ENCODE results near the gene PEPD.

The PEPD gene

DNA sequence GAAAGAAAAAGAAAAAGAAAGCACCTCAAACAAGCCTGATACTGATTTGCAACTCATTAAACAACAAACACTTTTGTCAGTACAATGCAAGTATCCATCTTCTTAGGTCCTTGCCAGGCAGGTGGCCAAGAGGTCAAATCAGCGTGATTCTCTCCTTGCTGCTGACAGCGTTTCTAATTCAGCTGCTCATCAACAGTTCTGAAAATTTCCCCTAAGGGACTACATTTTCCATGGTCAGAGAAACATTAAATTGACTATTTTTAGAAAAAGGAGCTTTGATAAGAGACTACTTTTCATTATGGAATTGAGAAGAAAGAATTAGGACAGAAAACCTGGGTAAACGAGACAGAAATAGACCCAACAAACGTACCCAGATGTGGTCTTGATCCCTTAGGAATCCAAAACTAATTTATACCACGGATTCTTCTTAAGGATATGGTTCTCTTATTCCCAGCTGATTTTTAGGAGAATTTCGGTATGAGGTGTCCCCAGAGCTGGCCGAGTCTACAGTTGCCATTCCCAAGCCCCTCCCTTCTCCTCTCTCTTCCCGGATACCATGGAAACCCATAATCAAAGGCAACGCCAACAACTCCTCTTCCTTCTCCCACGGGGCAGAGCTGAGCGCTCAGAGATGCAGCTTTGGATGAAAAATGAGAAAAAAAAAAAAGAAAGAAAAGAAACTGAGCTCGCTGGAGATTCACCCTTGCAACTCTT is 177.6 kb downstream of the PEPD start:
- TF ChIP-seq CTCF (IDR thresholded peaks at IDR 0.05; ENCODE audit: insufficient read depth, low read depth, low read length, missing control alignments): no peak
- H3K4me3 ChIP-seq (ENCODE audit: low read length): no peak overlapping the region
- DNase-seq (ENCODE audit: low read depth): no peak

GRCh38 chr19:33343301-33343700 is 178.3 kb downstream of the PEPD start:
- H3K4me3 ChIP-seq (ENCODE audit: low read length): no peak overlapping the region
- no peak for DNase-seq (ENCODE audit: low read depth)
- TF ChIP-seq CTCF (IDR thresholded peaks at IDR 0.05; ENCODE audit: insufficient read depth, low read depth, low read length, missing control alignments): no peak

- no peak for DNase-seq (ENCODE audit: low read depth)
- no peak for TF ChIP-seq CTCF (IDR thresholded peaks at IDR 0.05; ENCODE audit: insufficient read depth, low read depth, low read length, missing control alignments)
- no peak overlapping the region for H3K4me3 ChIP-seq (ENCODE audit: low read length)
Measured at GRCh38 chr19:33340991-33341390, 180.6 kb downstream of the PEPD start.

DNA sequence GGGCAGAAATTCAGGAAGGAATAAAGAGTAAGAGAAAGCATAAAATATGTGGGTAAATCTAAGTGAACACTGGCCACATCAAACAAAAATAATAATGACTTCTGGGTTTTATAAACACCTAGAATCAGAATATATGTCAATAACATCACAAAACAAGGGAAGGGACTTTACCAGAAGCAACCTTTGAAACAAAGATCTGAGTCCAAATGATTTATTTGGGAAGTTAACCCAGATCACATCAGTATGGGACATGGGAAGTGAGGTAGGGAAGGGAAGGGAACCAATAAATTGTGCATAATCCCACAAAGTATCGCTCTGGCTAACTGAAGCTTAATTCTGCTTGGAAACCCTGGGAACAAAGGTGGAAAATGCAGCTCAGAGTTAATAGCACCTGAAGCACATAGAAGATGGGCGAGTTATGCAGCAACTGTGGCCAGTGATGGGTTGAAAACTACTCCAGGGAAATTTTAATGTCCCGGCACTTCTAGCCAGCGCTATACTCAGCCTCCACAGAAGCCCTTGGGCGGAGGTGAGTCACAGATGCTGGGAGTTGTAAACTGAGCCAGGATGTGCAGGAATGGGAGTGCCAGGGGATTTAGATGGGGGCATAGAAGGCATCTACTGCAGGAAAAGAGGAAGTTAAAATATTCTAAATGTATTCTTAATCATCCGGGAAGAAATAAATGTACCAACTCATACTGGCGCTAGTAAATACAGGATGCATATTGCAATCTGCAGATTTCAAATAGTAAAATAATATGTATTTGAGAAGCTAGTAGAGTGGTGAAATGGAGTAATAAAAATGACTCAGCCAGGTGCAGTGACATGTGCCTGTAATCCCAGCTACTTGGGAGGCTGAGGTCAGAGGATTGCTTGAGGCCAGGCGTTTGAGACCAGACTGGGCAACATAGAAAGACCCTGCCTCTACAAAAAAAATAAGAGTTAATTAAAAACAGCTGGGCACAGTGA is 182.3 kb downstream of the PEPD start:
- DNase-seq (ENCODE audit: low read depth): peak; percentile 78
- no peak overlapping the region for H3K4me3 ChIP-seq (ENCODE audit: low read length)
- peak; percentile 3 for TF ChIP-seq CTCF (IDR thresholded peaks at IDR 0.05; ENCODE audit: insufficient read depth, low read depth, low read length, missing control alignments)
